Measurements from ENCODE around the gene ADAM30. TPM values are rescaled to one million over a fixed set of nuclear protein-coding genes. Genes with fewer than 3 reads are reported as not detected.

The ADAM30 gene
- total RNA-seq, 4 donors from 2014 or later, result not detected

DNA sequence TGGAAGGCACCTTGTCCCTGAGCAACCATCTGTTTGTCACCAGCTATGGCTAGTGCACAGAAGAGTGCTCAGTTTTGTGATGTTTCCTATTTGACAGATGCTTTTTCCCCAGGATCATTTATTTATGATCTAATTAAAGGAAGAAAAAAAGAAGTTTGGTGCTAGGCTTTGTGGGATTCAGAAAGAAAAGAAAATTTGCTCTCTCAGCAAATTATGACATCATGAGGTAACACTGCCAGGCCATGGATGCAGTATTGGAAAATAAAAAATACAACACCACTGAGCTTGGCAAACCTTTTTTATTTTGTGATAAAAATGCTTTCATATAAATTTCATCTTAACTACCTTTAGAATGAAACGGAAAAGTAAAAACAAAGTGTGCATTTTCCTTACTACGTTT is 15.5 kb upstream of the ADAM30 start:
- no peak for DNase-seq
- H3K4me3 ChIP-seq, result no peak overlapping the region
- H3K27ac ChIP-seq, result no peak overlapping the region
- H3K27me3 ChIP-seq, result no peaks in the 10 kb centered on the region
- in situ Hi-C loops (cut with MboI; ENCODE audit: low sequenced_read_pairs in 4 of 4) (no loop called here), intact Hi-C loops (cut with DNase I; ENCODE audit: low total_unique reads) (no loop called here)
- TF ChIP-seq POLR2A (IDR thresholded peaks at IDR 0.05), result no peak
- TF ChIP-seq, protein P1, sequence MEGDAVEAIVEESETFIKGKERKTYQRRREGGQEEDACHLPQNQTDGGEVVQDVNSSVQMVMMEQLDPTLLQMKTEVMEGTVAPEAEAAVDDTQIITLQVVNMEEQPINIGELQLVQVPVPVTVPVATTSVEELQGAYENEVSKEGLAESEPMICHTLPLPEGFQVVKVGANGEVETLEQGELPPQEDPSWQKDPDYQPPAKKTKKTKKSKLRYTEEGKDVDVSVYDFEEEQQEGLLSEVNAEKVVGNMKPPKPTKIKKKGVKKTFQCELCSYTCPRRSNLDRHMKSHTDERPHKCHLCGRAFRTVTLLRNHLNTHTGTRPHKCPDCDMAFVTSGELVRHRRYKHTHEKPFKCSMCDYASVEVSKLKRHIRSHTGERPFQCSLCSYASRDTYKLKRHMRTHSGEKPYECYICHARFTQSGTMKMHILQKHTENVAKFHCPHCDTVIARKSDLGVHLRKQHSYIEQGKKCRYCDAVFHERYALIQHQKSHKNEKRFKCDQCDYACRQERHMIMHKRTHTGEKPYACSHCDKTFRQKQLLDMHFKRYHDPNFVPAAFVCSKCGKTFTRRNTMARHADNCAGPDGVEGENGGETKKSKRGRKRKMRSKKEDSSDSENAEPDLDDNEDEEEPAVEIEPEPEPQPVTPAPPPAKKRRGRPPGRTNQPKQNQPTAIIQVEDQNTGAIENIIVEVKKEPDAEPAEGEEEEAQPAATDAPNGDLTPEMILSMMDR (IDR thresholded peaks at IDR 0.05 in 4 of 5, conservative IDR thresholded peaks at IDR 0.05 in 1 of 5), result no peak
- H3K36me3 ChIP-seq, result peaks cover 0 to 30% of the 10 kb centered on the region in 2 donors
- H3K4me1 ChIP-seq, result no peaks in the 10 kb centered on the region
- no peak for ATAC-seq
- no peaks in the 10 kb centered on the region for H3K9me3 ChIP-seq

DNA sequence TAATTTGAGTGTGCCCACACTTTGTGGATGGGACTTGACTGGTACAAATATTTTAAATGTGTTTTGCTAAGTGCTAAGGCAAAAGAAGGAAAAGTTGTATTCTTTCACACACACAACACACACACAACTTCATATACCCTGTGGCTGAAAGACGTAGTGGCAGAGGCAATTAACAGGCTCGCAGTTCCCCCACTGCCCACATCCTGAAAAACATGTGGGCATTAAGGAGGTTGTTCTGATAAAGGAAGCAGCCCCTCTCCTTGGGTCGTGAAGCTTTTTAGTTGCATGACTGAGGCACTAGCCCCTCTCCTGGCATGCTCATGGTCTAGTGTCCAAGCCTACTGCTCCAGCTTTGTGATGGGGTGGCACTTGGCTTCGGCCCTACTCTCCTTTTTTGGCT is 14.3 kb upstream of the ADAM30 start:
- no peak for TF ChIP-seq POLR2A (IDR thresholded peaks at IDR 0.05)
- TF ChIP-seq, protein P1 (IDR thresholded peaks at IDR 0.05 in 4 of 5, conservative IDR thresholded peaks at IDR 0.05 in 1 of 5), result no peak
- no peak for ATAC-seq
- H3K4me3 ChIP-seq, result no peak overlapping the region
- no peaks in the 10 kb centered on the region for H3K9me3 ChIP-seq
- H3K4me1 ChIP-seq, result no peaks in the 10 kb centered on the region
- no peak for DNase-seq
- H3K27ac ChIP-seq, result no peak overlapping the region
- in situ Hi-C loops (cut with MboI; ENCODE audit: low sequenced_read_pairs in 4 of 4), result no loop called here
- intact Hi-C loops (cut with DNase I; ENCODE audit: low total_unique reads), result no loop called here
- H3K36me3 ChIP-seq, result peaks cover 0 to 18% of the 10 kb centered on the region in 2 donors
- H3K27me3 ChIP-seq, result no peaks in the 10 kb centered on the region

DNA sequence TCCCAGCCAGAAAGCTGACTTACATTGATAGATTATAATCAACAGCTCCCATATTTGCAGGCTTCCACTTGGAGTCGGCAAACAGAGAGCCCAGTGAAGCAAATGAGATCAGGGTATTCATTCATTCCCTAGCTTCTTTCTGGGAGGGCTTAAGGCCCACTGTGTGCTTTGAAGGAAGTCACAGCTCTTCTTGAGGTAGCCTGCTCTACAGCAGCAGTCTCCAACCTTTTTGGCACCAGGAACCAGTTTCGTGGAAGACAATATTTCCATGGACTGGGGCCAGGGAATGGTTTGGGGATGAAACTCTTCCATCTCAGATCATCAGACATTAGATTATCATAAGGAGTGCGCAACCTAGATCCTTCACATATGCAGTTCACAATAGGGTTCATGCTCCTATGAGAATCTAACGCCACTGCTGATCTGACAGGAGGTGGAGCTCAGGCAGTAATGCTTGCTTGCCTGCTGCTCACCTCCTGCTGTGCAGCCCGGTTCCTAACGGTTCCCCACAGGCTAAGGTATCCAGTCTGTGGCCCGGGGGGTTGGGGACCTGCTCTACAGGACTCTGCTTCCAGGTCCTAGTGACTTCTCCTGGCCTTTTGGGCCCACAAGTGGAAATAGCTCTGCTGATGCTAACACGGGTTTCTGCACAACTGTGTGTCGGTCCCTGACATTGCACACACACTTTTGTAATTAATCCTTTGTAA is 13.7 kb upstream of the ADAM30 start:
- Histone ChIP-seq H3K9me3 (no peaks in the 10 kb centered on the region), H3K27me3 (no peaks in the 10 kb centered on the region), H3K27ac (no peak overlapping the region), H3K4me1 (no peaks in the 10 kb centered on the region), H3K36me3 (peaks cover 0 to 12% of the 10 kb centered on the region in 2 donors), H3K4me3 (no peak overlapping the region)
- in situ Hi-C loops (cut with MboI; ENCODE audit: low sequenced_read_pairs in 4 of 4) (no loop called here), intact Hi-C loops (cut with DNase I; ENCODE audit: low total_unique reads) (no loop called here)
- DNase-seq (no peak), ATAC-seq (no peak)
- TF ChIP-seq, protein P1 (IDR thresholded peaks at IDR 0.05 in 4 of 5, conservative IDR thresholded peaks at IDR 0.05 in 1 of 5), result no peak
- TF ChIP-seq POLR2A (IDR thresholded peaks at IDR 0.05), result no peak

DNA sequence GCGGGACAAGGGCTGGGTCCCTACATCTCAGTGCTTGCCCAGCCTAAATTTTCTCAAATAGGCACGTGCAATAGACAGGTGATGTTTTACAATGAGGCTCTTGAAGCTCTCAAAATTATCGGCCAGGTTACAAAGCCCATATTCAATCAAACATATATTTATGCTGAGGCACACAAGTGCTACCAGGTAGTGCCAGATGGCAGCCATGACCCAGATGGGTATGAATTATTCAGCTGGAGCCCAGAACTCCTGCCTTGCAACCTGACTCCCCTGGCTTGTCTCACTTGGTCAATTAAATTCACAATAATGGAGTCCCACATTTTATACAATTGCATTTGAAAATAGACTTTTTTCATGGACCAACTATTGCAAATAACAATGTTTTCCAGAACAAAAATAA is 12.3 kb upstream of the ADAM30 start:
- ATAC-seq, result no peak
- no peaks in the 10 kb centered on the region for H3K4me1 ChIP-seq
- H3K27me3 ChIP-seq, result no peaks in the 10 kb centered on the region
- no peak overlapping the region for H3K27ac ChIP-seq
- TF ChIP-seq, protein P1 (IDR thresholded peaks at IDR 0.05 in 4 of 5, conservative IDR thresholded peaks at IDR 0.05 in 1 of 5), result no peak
- TF ChIP-seq POLR2A (IDR thresholded peaks at IDR 0.05), result no peak
- H3K4me3 ChIP-seq, result no peak overlapping the region
- H3K9me3 ChIP-seq, result no peaks in the 10 kb centered on the region
- no peaks in the 10 kb centered on the region for H3K36me3 ChIP-seq
- in situ Hi-C loops (cut with MboI; ENCODE audit: low sequenced_read_pairs in 4 of 4), result no loop called here
- intact Hi-C loops (cut with DNase I; ENCODE audit: low total_unique reads), result no loop called here
- DNase-seq, result no peak
